Psoas muscle (tissue), 8 donors: ENCODE data around the gene FBXO45. TPM values are rescaled to one million over a fixed set of nuclear protein-coding genes. Genes with fewer than 3 reads are reported as not detected.
"Not testable (repeated sequence)": the region's sequence is repeated elsewhere in the genome, so short reads cannot be mapped to it uniquely, and the experiment has no call there.

Source experiments
- ATAC-seq, 4 donors: fragments of 200-7000 bp; cut with Tn5 transposase; one replicate each; pipeline ENCODE4 v1.9.1; 2020; ENCODE audit warnings: moderate library complexity in 3 of 4, mild to moderate bottlenecking in 2 of 4
- DNase-seq, 2 donors: peaks; one replicate each; pipeline ENCODE4 v3.0.0-alpha.2; 2020
- H3K27ac ChIP-seq: fragments of 200-600 bp; one replicate; pipeline ENCODE4 v1.8.0; 2022
- H3K27me3 ChIP-seq, 3 donors: fragments of 200-600 bp in 1 of 3; one replicate each; pipeline versions ENCODE4 v1.6.1 to v1.8.0; 2013 to 2022; ENCODE audit warnings: low read length in 2 of 3, mild to moderate bottlenecking in 2 of 3, moderate library complexity in 1 of 3; ENCODE audit not compliant: insufficient read depth in 3 of 3
- H3K36me3 ChIP-seq, 2 donors: fragments of 200-600 bp in 1 of 2; one replicate each; pipeline versions ENCODE4 v1.6.1 to v1.8.0; 2013 to 2022; ENCODE audit warnings: low read depth in 1 of 2, mild to moderate bottlenecking in 1 of 2, moderate library complexity in 1 of 2; ENCODE audit not compliant: insufficient read depth in 1 of 2
- H3K4me1 ChIP-seq: fragments of 200-600 bp; one replicate; pipeline ENCODE4 v1.8.0; 2022
- H3K4me3 ChIP-seq: fragments of 200-600 bp; one replicate; pipeline ENCODE4 v1.8.0; 2022; ENCODE audit warnings: mild to moderate bottlenecking
- H3K9me3 ChIP-seq: fragments of 200-600 bp; one replicate; pipeline ENCODE4 v1.8.0; 2022
- WGBS, 3 donors: extraction: QIAGEN DNeasy Blood & Tissue Kit; methylation state at CpG; one replicate each; pipeline versions ENCODE4 v1.1.6 to v1.1.7; 2013; 5-methylcytosine and 5-hydroxymethylcytosine counted together
- intact Hi-C, 2 donors: fragments of 100-400 bp; cut with DNase I; formaldehyde crosslinking; loops; one replicate each; pipeline versions ENCODE4 v1.11.0 to v1.14.2; 2022
- polyA plus RNA-seq, 3 donors: library from polyadenylated mRNA; stranded (reverse); fragments of 200-250 nt; gene quantifications; one replicate each; pipeline ENCODE4 v1.2.3, GENCODE V29; 2013
- total RNA-seq, 4 donors: library from RNA; stranded (reverse); fragmentation: NEBNext Ultra II Directional in 2 of 4; extraction: Animal tissue kit (Norgen Biotek cat#: 25700) in 2 of 4; gene quantifications; one replicate each; pipeline versions ENCODE4 v1.2.1 to v1.2.4, GENCODE V29; 2021 to 2023
- TF ChIP-seq, protein P1 (sequence below): fragments of 200-600 bp; IDR thresholded peaks from one replicate; pipeline ENCODE4 v1.8.0; 2022; ENCODE audit warnings: antibody characterized with exemption
- donor health status: healthy with polysubstance abuse.
- donor health status: DM: no; HTN: no; CAD: no; lungs with moderate emphysema.
- donor health status: Bipolar disorder and iron deficiency.
- donor health status: healthy.
- donor health status: DM: yes; HTN: yes; CAD: no.
- donor health status: DM: no; HTN: no; CAD: no.
- donor health status: DM: no; HTN: no; CAD: no.
- donor health status: DM: yes; HTN: yes; CAD: no.

The FBXO45 gene
- total and polyA plus RNA-seq, 7 donors, result 9.2 to 37.0 (median 15.3) TPM

DNA sequence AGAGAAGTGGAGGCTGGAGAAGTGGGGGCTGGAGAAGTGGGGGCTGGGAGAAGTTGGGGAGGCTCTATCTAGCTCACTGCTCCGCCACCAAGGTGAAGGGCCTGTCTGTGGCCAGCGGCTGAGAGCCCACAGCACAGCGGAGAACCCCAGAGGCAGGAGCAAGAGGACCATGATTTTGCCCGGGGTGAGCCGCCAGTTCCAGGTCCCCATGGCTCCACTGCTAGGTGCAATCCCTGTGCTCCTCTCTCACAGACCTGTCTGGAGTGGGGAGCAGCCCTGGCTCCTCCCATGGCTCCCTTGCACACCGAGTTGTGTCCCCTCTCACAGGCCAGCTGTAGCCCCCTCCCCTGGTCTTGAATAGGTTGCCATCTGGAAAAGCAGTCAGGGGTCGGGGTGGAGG, 66.4 kb downstream of the FBXO45 start:
- no peak for DNase-seq
- Histone ChIP-seq H3K27ac (no peak overlapping the region), H3K4me1 (peaks cover 6% of the 10 kb centered on the region), H3K4me3 (no peak overlapping the region), H3K27me3 (peaks cover 0 to 25% (median 4%) of the 10 kb centered on the region in 3 donors), H3K9me3 (no peaks in the 10 kb centered on the region), H3K36me3 (no peaks in the 10 kb centered on the region)
- no peak for ATAC-seq
- WGBS, 3 donors, result 67 to 78% (median 78%) methylated on average over 6 to 7 of the region's 7 CpGs
- intact Hi-C loops, result loop anchor here in 1 of 2 donors (10.0 kb wide), 1 partner anchor 100 kb away; no protein-coding TSS in a partner anchor
- TF ChIP-seq, protein P1, sequence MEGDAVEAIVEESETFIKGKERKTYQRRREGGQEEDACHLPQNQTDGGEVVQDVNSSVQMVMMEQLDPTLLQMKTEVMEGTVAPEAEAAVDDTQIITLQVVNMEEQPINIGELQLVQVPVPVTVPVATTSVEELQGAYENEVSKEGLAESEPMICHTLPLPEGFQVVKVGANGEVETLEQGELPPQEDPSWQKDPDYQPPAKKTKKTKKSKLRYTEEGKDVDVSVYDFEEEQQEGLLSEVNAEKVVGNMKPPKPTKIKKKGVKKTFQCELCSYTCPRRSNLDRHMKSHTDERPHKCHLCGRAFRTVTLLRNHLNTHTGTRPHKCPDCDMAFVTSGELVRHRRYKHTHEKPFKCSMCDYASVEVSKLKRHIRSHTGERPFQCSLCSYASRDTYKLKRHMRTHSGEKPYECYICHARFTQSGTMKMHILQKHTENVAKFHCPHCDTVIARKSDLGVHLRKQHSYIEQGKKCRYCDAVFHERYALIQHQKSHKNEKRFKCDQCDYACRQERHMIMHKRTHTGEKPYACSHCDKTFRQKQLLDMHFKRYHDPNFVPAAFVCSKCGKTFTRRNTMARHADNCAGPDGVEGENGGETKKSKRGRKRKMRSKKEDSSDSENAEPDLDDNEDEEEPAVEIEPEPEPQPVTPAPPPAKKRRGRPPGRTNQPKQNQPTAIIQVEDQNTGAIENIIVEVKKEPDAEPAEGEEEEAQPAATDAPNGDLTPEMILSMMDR, result no peak

DNA sequence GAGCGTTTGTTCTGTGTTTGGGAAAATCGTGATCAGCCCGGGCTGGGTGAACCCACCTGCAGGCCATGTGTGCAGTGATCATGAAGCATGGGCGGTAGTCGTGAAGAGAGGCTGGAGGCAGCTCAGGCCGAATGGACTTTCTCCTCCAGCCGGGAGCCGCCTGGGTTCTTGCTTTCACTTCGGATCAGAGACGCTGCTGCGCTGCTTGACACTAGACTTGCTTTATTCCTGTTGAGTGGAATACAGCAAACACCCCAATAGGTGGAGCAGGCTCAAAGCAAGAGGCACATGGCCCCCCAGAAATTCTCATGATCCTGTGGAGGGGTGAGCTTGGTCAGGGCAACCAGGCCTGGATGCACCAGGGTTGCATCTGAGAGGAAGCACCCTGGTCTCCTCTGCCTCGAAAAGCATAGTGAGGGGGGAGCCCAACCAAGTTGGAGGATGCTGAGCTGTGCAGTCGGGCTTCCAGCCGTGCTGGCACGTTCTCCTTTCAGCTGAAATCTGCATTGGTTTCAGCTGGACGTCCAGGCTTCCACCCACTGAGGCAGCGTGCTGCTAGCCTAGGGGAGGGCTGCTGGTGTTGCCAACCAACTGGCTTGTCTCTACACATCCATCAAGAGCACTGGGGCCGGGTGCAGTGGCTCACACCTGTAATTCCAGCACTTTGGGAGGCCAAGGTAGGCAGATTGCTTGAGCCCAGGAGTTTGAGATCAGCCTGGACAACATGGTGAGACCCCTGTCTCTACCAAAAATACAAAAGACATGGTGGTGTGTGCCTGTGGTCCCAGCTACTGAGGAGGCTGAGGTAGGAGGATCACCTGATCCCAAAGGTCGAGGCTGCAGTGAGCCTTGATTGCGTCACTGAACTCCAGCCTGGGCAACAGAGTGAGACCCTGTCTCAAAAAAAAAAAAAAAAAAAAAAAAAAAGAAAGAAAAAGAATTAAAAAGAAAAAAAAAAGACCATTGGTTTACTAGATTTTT, 68.2 kb downstream of the FBXO45 start:
- Histone ChIP-seq H3K4me1 (peaks cover 5% of the 10 kb centered on the region), H3K36me3 (no peaks in the 10 kb centered on the region), H3K27me3 (peaks cover 0 to 41% (median 5%) of the 10 kb centered on the region in 3 donors), H3K9me3 (no peaks in the 10 kb centered on the region), H3K27ac (no peak overlapping the region), H3K4me3 (no peak overlapping the region)
- TF ChIP-seq, protein P1, result no peak
- DNase-seq (no peak), ATAC-seq (no peak)
- 67 to 74% (median 72%) methylated on average over 20 of the region's 20 CpGs for WGBS, 3 donors
- intact Hi-C loops, result loop anchor here in 1 of 2 donors (10.0 kb wide), 1 partner anchor 102 kb away; no protein-coding TSS in a partner anchor

DNA sequence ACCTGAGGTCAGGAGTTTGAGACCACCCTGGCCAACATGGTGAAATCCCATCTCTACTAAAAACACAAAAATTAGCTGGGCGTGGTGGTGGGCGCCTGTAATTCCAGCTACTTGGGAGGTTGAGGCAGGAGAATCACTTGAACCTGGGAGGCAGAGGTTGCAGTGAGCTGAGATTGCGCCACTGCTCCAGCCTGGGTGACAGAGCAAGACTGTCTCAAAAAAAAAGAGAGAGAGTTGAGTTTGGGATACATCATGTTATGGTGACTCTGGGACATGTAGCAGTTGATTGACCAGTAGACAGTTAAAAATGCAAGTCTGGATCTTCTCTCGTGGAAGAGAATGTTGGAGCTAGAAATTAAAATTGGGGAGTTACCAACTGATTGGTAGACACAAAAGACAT, 69.5 kb downstream of the FBXO45 start:
- intact Hi-C loops, result loop anchor here in 1 of 2 donors (10.0 kb wide), 1 partner anchor 103 kb away; no protein-coding TSS in a partner anchor
- DNase-seq, H3K4me3 ChIP-seq, H3K9me3 ChIP-seq, H3K27ac ChIP-seq, H3K4me1 ChIP-seq, H3K36me3 ChIP-seq, ATAC-seq: not testable (repeated sequence)
- peaks cover 0 to 41% (median 5%) of the 10 kb centered on the region in 3 donors for H3K27me3 ChIP-seq
- 82 to 90% (median 86%) methylated on average over 2 to 4 of the region's 4 CpGs for WGBS, 3 donors

Other genes with a start within 250 kb of the FBXO45 start
- 1 to 10 TPM in 1 of 4 donors, under 1 TPM in 1, not detected in 2; 0.93 to 1.9 TPM for gene TM4SF19, start 230.3 kb upstream of the FBXO45 start, total RNA-seq
- gene TM4SF19, start 230.3 kb upstream of the FBXO45 start, polyA plus RNA-seq, result 1 to 10 TPM in 1 of 3 donors, under 1 TPM in 1, not detected in 1; 1.00 to 2.3 TPM
- gene UBXN7, start 136.2 kb upstream of the FBXO45 start, total RNA-seq, result 10 to 100 TPM; 12.2 to 23.7 (median 14.7) TPM
- 1 to 10 TPM; 1.3 to 6.2 (median 1.9) TPM for gene UBXN7, start 136.2 kb upstream of the FBXO45 start, polyA plus RNA-seq
- gene RNF168, start 64.9 kb upstream of the FBXO45 start, total RNA-seq, result 10 to 100 TPM in 3 of 4 donors, 1 to 10 TPM in 1; 9.9 to 22.1 (median 15.8) TPM
- 10 to 100 TPM in 1 of 3 donors, 1 to 10 TPM in 2; 3.6 to 11.6 (median 9.9) TPM for gene RNF168, start 64.9 kb upstream of the FBXO45 start, polyA plus RNA-seq
- 10 to 100 TPM in 2 of 4 donors, 1 to 10 TPM in 2; 1.2 to 16.9 (median 8.8) TPM for gene SMCO1, start 53.3 kb upstream of the FBXO45 start, total RNA-seq
- 10 to 100 TPM in 1 of 3 donors, 1 to 10 TPM in 2; 4.1 to 11.4 (median 5.2) TPM for gene SMCO1, start 53.3 kb upstream of the FBXO45 start, polyA plus RNA-seq
- gene WDR53, start 106 bp upstream of the FBXO45 start, total RNA-seq, result 10 to 100 TPM in 2 of 4 donors, 1 to 10 TPM in 2; 4.4 to 15.9 (median 10.4) TPM
- 10 to 100 TPM in 2 of 3 donors, 1 to 10 TPM in 1; 8.5 to 18.9 (median 10.5) TPM for gene WDR53, start 106 bp upstream of the FBXO45 start, polyA plus RNA-seq
- 1 to 10 TPM; 1.9 to 3.0 (median 2.6) TPM for gene NRROS, start 71.0 kb downstream of the FBXO45 start, total RNA-seq
- 1 to 10 TPM in 1 of 3 donors, under 1 TPM in 2; 0.83 to 1.7 (median 0.83) TPM for gene NRROS, start 71.0 kb downstream of the FBXO45 start, polyA plus RNA-seq
- gene CEP19, start 143.6 kb downstream of the FBXO45 start, total RNA-seq, result under 1 TPM; 0.30 to 0.97 (median 0.63) TPM
- gene CEP19, start 143.6 kb downstream of the FBXO45 start, polyA plus RNA-seq, result 1 to 10 TPM in 2 of 3 donors, under 1 TPM in 1; 0.60 to 6.2 (median 1.1) TPM
- 10 to 100 TPM; 16.2 to 23.6 (median 19.7) TPM for gene PIGX, start 143.7 kb downstream of the FBXO45 start, total RNA-seq
- 10 to 100 TPM in 2 of 3 donors, 1 to 10 TPM in 1; 7.5 to 43.4 (median 19.0) TPM for gene PIGX, start 143.7 kb downstream of the FBXO45 start, polyA plus RNA-seq
- 10 to 100 TPM; 44.3 to 79.4 (median 58.3) TPM for gene PAK2, start 171.2 kb downstream of the FBXO45 start, total RNA-seq
- 10 to 100 TPM; 17.3 to 36.2 (median 29.3) TPM for gene PAK2, start 171.2 kb downstream of the FBXO45 start, polyA plus RNA-seq